NOMO-1 treated with dmso at 0.1 percent for 144 hours (cell line): ENCODE results near the gene STXBP5.

ENCODE experiments used
- DNase-seq: peaks from one replicate; lab custom pipeline; 2025; ENCODE audit not compliant: unreplicated experiment; lab: John Stamatoyannopoulos, UW

The STXBP5 gene

DNA sequence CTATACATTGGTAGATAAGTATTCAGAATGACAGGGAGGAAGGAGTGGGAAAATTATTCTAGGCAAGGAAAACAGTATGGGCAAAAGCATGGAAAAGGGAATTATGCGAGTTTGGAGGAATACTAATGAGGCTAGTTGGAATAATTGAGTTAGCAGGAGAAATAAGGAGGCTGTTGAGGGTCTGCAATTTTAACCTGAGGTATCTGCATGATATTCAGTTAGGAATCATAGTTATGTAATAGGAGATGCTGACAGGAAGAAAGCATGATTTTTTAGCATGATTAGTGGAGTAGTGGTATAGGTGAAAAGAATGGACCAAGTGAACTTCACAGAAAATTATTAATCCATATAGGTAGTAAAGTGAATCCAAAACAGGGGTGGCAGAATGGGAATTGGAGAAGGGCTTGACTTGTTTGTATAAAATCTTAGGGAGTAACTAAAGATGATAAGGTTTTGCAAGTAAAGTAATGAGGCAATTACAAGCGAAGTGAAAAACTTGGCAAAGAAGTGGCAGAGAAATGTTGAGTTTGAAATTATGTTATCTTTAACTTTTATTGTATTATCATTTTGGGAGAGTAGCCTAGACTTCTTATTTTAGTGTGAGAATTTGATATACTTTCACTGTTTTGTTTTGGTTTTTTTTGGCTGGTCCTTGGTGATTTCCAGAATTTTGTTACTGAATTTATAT lies 5.7 kb downstream of the STXBP5 start:
- DNase-seq = no peak

DNA sequence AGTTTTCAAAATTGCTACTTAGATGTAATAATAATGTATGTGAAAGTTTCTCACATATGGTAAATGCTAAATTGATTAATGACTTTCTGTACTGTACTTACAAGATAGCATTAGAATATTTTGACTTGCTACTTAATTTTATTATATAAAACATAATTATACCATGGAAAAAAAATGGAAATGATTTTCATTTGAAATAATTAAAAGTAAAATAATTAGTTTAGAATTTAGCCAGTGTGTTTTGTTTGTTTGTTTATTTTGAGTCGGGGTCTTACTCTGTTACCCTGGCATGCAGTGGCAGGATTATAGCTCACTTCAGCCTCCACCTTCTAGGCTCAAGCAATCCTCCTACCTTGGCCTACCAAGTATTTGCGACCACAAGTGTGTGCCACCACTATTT lies 7.1 kb downstream of the STXBP5 start:
- DNase-seq = no peak

DNA sequence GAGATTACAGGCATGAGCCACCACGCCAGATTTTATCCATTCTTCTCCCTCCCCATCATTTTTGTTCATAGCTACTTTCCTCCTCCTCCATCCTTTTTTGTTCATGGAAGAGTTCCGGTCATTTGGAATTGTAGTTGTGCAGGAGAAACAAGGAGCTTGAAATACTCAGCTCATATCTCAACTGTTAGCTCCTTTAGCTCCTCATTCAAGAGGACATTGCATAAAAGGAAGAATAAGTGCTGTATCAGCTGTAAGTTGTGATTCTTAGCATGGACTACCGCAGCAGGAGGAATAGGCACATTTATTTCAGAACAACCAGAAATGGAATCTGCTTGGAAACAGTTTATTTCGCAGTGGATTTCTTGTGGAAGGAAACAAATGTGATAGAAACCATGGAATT lies 7.6 kb downstream of the STXBP5 start:
- no peak for DNase-seq

DNA sequence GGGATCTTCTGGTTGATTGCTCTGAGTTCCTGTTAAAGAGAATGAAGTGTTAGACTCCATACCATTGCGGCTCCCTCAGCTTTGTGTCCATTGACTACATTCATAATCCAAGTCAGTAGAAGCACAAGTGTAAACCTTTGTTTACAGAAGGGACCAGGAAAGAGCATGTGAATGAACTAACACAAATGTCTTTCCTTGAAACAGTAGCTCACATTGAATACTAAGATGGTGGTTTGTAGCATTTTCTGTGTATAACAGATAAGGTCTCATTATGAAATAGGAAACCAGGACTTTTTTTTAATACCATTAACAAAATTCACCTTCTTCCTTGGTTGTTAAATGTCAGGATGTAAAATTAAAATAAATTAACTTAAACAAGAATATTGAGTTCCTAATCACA lies 8.4 kb downstream of the STXBP5 start:
- no peak for DNase-seq

DNA sequence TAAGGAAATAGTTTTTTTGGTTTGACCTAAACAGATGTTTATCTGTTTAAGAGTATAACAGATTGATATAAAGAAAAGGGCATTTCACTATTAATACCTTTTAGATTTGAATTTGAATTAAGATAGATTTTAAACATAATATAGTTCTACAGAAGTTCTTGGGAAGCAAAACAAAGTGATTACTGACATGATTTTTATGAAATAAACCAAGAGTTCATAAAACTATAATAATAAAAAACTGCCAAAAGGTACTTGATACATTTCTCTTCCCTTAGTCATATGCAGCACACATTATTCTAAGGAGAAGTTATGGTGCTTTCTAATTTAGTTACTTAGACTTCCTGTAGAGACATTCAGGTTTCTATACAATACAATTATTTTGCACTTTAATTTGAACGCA lies 9.6 kb downstream of the STXBP5 start:
- DNase-seq = no peak

DNA sequence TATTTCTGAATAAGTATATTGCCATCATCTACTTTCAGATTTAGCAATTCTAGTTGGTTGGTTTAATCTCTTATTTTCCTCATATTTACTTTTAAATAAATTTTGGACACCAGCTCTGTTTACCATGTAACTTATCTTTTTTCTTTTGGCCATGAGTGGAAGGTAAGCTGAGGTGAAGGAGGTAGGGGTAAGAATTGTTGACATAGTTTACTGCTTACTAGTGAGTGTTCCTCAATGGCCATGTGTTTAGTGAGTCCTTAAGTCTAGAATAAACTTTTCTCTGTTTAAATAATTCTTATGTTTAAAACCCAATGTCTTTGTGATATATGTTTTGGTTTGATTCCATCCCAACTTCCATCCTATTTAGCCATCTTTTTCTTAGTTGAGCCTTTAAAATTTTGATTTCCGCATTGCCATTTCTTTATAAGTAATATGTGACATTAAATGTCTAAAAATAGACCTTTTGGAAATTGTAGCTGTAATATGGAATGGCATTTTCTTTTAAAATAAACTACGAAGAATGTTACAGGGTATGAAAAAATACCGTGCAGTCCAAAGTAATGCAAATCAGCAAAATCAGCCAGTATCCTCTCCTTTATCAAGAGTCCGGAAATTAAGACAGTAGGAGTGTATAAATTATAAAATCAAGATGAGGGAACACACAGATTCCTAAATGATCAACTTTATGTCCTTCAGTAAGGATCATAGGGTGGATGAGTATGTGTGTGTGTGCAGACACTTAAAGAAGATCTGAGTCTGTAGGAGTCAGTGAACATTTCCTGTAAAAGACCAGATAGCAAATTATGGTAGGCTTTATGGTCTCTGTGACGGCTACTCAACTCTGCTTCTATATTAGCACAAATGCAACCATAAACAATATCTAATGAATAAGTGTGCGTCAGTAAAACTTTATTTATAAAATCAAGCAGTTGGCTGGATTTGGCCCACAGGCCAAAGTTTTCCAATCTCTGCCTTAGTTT lies 10.3 kb downstream of the STXBP5 start:
- DNase-seq = no peak

DNA sequence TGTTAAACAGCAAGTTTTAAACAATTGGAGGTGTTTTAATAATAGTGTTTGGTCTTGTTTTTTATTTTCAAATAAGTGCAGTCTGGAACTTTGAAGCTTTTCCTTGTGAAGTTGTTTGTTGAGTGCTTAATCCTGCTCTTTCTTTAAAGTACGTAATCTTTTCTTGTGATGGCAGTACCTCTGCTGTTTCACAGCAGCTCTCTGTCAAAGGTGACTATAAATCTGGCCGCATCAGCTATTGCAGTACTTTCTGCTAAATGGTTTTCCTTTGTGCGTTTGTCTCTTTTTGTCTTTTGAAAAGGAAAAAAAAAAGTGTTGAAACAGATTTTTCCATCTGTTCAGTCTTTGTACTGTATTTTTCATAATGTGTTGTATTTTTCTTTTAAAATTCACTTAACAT lies 12.7 kb downstream of the STXBP5 start:
- DNase-seq = no peak

DNA sequence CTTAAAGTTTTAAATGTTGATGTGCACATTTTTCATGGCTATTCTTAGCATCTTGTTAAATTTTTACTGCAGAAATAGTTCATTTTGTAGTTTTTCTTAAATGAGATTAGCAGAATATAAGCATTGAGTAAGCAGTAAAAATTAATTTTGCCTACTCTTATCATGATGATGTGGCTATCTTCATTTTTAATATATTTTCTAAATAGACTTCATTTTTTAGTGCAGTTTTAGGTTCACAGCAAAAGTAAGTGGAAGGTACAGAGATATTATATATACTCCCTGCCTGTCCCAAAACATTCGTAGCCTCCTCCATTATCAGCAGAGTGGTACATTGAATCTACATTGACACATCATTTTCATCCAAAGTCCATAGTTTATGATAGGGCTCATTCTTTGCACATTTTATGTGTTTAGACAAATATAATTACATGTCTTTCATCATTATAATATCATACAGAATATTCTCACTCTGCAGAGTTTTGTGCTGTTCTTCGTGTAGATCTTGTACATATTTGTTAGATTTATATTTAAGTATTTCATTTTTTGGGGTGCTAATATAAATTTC lies 13.7 kb downstream of the STXBP5 start:
- DNase-seq = no peak

DNA sequence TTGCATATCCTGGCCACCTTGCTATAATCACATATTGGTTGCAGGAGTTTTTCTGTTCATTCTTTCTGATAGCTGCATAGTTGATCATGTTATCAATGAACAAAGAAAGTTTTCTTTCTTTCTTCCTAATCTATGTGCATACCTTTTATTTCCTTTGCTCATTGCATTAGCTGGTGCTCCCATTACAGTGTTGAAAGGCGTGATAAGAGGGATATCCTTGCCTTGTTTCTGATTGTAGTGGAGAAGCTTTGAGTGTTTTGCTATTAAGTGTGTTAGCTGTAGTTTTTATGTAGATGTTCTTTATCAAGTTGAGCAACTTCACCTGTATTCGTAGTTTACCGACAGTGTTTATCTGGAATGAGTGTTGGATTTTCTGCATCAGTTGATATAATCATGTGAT lies 14.6 kb downstream of the STXBP5 start:
- DNase-seq = no peak

DNA sequence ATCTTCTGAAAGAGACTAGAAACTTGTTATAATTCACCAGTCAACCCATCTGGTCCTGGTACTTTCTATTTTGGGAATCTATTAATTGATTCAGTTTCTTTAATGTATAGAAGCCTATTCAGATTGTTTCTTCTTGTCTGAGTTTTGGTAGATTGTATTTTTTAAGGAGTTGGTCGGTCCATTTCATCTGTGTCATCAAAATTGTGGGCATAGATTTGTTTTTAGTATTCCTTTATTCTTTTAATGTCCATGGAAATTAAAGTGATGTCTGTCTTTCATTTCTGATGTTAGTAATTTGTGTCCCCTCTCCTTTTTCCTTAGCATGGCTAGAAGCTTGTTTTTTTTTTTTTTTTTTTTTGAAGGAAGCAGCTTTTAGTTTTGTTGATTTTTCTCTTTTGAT lies 15.2 kb downstream of the STXBP5 start:
- no peak for DNase-seq

DNA sequence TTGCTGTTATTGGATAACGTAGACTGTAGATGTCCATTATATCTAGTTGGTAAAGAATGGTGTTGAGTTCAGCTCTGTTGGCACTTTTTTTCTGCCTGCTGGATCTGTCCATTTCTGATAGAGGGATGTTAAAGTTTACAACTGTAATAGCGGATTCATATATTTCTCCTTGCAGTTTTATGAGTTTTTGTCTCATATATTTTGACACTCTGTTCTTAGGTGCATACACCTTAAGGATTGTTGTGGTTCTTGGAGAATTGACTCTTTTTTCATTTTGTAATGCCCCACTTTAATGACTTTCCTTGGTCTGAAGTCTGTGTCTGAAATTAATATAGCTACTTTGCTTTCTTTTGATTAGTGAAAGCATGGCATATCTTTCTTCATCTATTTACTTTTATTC lies 16.1 kb downstream of the STXBP5 start:
- DNase-seq = no peak

DNA sequence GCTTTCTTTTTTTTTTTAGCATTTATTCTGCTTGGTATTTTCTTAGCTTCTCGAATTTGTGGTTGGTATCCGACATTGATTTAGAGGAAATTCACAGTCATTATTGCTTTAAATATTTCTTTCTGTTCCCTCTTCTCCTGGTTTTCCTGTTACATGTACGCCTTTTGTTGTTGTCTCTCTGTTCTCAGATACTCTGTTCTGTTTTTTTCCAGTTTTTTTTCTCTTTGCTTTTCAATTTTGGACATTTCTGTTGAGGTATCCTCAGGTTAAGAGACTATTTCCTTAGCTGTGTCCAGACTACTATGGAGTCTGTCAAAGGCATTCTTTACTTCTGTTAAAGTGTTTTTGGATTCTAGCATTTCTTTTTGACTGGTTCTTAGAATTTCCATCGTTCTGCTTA lies 17.5 kb downstream of the STXBP5 start:
- DNase-seq = no peak

DNA sequence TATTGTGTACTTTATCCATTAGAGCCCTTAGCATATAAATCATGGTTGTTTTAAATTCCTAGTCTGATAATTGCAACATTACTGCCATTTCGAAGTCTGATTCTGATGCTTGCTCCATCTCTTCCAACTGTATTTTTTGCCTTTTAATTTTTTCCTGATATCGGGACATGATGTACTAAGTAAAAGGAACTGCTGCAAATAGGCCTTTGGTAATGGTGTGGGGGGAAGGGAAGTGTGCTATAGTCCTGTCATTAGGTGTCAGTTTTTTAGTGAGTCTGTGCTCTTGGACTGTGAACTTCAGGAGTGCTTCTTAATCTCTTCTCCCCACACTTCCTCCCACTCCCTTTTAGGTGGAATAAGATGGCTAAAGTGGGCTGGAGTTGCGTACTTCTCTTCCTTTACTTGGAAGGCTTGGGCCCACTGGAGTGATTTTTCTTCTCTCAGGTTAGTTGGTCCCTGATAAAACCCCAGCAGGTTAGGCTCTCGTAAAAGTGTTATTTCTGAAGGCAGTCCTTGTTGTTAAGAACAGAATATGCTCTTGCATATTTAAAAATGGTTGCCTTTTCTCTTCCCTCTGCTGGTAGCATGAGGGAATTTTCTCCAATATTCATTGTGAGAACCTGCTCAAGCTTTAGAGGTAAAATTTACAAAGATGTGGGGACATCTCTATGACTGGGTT lies 18.1 kb downstream of the STXBP5 start:
- DNase-seq = no peak

DNA sequence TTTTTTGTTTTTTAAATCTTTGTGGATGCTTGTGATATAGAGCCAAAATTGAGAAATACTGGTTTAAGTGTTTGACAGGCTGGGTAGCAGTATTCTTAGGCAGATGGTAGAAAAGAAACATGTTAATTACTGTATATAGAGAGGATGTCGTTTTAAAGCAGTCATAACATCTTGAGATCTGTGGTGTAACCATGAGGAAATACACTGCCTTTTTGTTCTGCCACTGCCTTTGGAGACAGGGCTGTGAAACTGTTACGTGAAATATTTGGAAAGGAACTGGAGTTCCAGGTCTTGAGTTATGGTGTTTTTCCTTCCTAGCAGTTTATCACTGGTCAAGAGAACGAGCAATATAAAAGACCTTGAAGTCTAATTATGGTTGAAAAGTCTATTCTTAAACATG lies 19.5 kb downstream of the STXBP5 start:
- no peak for DNase-seq

DNA sequence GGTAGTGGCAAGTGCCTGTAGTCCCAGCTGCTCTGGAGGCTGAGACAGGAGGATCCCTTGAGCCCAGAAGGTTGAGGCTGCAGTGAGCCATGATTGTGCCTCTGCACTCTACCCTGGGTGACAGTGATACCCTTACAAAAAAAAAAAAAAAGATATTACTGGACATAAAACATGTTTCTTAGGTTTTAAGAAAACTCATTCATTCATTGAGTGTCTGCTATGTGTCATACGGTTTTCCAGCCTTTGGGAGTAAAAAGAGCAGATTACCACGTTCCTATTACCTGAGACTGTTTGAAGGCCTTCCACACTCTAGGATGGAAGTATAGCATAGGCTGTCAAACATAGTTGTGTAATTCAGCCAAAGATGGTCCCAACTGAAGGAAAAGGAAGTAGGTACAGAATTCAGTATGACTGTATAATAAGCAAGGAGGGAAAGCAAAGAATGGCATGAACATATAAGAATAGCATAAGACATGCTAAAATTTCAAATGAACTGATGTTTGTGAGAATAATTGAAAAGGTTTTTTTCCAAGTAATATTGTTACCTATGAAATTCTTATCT lies 22.0 kb downstream of the STXBP5 start:
- DNase-seq = no peak

DNA sequence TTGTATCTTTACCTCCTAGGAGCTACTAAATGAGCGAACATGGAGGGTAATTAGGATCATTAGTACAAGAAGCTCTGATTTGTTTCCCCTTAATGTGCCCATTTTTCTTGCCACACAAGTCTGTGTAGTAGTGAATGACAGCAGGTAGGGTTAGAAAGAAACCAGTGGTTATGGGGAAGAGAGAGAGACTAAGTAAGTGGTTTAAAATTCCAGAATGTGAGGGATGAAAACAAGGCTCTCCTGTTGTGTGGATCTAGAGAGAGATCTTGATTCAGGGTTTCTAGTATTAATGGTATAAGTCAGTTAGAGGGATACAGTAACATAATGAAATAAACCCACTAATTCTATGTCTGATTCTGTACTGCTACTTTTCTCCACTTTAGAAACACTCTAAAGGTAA lies 22.7 kb downstream of the STXBP5 start:
- no peak for DNase-seq

DNA sequence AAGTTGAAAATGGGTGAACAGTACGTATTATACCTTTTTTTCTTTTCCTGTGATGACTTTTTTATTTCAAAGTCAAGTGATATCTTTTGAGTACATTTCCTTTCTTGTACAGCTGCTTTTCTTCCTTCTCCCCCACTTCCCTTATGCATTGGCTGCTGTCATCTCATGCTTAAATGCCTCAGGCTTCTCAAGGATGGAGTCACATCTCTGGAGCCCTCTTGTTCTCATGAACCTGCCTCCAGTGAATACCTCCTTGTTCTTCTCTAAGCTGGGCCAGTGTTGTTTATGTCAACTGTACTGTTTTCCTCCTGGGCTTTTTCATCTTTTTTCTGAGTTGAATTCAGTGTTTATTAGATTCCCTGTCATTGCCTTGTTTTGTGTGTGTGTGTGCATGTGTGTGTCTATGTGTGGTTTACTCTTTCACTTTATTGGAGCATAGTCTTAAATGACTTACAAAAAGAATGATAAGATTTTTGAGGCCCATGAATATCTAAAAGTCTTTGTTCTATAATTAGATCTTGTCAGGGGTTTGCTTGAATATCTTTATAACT lies 23.6 kb downstream of the STXBP5 start:
- DNase-seq = no peak

DNA sequence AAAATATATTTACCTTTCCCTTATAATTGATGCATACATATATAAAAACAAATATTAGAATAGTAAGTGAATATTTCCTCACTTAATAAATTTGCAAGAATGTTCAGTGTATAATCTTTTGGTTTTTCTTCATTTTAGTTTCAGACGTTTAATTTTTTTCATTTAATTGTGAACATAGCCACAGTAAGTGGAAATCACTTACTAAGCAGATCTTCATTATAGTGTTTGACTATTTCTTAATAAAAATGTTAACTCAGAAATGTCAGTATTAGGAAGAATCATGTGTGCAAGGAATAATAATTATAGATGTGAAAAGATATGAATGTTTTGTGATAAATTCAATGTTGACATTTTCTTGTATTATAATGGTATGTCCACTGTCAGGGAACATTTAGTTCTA lies 27.4 kb downstream of the STXBP5 start:
- DNase-seq = no peak

DNA sequence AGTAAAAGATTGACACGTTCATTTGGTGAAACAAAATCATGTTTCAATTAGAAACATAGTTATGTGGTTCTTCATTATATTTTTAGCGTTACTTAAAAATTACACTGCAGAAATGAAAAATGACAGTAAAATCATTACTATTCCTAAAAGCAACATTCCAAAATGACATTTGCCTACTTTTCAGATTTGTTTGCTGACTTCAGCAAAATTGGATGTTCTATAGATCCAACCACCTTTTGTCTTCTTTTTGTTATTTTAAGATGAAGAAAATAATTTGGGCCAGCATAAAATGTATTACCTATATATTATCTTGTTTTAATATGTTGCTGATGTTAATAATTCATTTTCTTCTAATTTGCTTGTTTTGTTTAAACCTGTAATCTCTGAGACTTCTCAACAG lies 30.5 kb downstream of the STXBP5 start:
- DNase-seq = no peak

DNA sequence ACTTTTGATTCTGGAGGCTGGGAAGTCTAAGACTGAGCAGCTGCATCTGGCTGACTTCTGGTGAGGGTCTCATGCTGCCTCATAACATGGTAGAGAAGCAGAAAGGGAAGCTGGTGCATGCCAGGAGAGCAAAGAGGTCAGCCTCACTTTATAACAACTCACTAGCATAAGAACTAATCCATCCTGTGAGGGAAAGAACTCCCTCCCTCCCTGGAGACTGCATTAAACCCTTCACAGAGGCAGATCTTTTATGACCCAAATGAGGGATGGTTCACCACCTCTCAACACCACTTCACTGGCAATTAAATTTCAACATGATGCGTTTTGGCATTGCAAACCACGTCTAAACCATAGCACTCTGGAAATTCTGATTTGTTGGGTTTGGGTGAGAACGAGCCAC lies 33.9 kb downstream of the STXBP5 start:
- no peak for DNase-seq

DNA sequence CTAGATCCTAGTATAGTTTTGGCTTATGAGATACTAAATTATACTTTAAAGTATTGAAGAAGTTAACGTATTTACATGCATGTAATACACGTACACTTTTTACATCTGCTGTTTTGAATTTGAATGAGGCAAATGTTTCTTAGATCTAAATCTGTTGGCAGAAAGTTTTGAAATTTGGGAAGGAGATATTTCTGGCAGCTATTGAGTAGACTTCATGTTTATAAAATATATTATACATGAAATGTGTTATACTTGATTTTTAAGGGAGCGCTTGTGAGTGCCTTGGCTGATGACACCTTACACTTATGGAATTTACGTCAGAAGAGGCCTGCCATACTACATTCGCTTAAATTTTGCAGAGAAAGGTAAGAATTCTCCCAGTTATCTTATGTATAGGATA lies 34.7 kb downstream of the STXBP5 start:
- no peak for DNase-seq
